Measurements from ENCODE around the gene SLC4A11.
A peak's percentile ranks its signal among the peaks of the same experiment; 100 is the strongest.

Gene SLC4A11
- total RNA-seq: 0.35 to 0.78 (median 0.77) reads per million in 3 donors

DNA sequence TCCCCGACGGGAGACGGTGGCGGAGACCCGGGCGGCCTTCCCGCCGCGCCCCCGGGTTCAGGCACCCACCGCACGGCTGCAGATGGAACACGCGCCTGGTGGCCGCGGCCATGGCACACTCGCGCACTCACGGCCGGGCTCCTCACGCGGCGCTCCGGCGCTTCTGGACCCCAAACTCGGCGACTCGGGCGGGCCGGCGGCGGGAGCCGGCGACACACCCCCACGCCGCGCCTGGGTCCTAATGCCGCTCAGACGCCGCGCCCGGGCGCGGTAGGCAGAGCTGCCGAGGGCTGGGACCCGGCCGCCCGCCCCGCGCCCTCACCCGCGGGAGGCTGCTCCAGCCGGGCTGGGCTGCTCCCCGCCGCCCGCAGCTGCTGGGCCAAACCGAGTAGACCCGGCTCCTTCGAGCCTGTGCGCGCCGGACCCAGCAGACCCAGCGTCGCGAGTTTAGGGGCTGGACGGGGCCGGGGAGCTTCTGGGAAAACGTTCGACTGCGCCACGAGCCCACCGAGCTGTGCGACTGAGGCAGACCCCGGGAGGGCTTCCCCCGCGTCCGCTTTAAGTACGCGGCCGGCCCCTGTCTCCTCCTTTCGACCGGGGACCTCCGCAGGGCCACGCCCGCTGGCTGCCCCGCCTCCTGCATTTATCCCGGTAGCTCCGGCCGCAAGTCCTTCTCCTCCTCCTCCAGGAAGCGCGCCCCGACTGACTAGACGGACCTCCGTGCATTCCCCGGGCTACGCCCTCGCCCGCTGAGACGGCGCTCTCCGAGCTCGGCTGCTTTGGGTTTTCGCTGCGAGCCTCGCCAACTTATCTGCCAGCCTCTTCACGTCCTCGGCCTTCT, at the start of gene SLC4A11:
TSS of gene SLC4A11 (minus strand) at position 165 of the 841 bp plus-strand sequence. CDS start at position 112, 53 bp downstream.
- Histone ChIP-seq H3K36me3 (ENCODE audit: control insufficient read depth, insufficient read depth, low read length) (no peaks in the 10 kb centered on the region), H3K4me3 (ENCODE audit: insufficient read depth, low read depth, low read length, poor library complexity, severe bottlenecking) (peak within 1 kb of the TSS; percentile 86), H3K4me1 (ENCODE audit: control insufficient read depth, insufficient read depth, low read length, poor library complexity, severe bottlenecking) (peaks cover 13% of the 10 kb centered on the region), H3K27ac (ENCODE audit: insufficient read depth, low read length, poor library complexity, severe bottlenecking) (no peak within 1 kb of the TSS), H3K9me3 (ENCODE audit: control insufficient read depth, low read length) (no peaks in the 10 kb centered on the region), H3K27me3 (replicated peaks; ENCODE audit: control insufficient read depth, insufficient read depth, low read length, poor library complexity, severe bottlenecking) (peaks cover 14% of the 10 kb centered on the region)
- peak in 1 of 3 donors; percentile 11 for DNase-seq

DNA sequence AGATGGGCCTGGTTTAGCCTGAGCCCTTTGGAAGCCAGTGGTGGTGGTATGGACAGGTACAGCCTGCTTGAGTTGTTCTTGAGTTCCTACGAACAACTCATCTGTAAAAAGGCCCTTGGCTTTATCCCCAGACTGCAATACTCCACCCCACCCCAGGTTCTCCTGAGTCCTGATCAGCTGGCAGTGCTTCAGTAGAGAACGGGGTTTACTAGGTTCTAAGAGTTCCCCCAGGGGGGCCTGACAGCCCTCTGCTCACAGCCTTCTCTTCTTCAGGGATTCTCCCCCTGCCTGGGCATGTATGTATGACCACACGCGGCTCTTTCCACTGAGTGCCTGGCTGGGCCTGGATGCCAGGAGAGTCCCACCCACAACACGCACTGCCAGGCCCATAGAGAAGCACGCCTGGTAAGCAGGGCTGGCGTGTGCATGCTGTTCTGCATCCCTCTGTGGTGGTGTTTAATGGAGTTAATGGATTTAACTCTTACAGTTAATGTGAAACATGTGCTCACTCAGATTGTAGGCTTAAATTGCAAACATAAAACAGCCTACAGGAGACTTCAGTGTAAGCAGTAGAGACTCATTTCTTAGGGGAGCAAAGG, 44.3 kb upstream of the SLC4A11 start:
- H3K4me3 ChIP-seq (ENCODE audit: insufficient read depth, low read depth, low read length, poor library complexity, severe bottlenecking): no peak overlapping the region
- H3K36me3 ChIP-seq (ENCODE audit: control insufficient read depth, insufficient read depth, low read length): peaks cover 11% of the 10 kb centered on the region
- no peak overlapping the region for H3K27ac ChIP-seq (ENCODE audit: insufficient read depth, low read length, poor library complexity, severe bottlenecking)
- H3K27me3 ChIP-seq (replicated peaks; ENCODE audit: control insufficient read depth, insufficient read depth, low read length, poor library complexity, severe bottlenecking): no peaks in the 10 kb centered on the region
- H3K9me3 ChIP-seq (ENCODE audit: control insufficient read depth, low read length): no peaks in the 10 kb centered on the region
- no peaks in the 10 kb centered on the region for H3K4me1 ChIP-seq (ENCODE audit: control insufficient read depth, insufficient read depth, low read length, poor library complexity, severe bottlenecking)
- DNase-seq: no peak

DNA sequence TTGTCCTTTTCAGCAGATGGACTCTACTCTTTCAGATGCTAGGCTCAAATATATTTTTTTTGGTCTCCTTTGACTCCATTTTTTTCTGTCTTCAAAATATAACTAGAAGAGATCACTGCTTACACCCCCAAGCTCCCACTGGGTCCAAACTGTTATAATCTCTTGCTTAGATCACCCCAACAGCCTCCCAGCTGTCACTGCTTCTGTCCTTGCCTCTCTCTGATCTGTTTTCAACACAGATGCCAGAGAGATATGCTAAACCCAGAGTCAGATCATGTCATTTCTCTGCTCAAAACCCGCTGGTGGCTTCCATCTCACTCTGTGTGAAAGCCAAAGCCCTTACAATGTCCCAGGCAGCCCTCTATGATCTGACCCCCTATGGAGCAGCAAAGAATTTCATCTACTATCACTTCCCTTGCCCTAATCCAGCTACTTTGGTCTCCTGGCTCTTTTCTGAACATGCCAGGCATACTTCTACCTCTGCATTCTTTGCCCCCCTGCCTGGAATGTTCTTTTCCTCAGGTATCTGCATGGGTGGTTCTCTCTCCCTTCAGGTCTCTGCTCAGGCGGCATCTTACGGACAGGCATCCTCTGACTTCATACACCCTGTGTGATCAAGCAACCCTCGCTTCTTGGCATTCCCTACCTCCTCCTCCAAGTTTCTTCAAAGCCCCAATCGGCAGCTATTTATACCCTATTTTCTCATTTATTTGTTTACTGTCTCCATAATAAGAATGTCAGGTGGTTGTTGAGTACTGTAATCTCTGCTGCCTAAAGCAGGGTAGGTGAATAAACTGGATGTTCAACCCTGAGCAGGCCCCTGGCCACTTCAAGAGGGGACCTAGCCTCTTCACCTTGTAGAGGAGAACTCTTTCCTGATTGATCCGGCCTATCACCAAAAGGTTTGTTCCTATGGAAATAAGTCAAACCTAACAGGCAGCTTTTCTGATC, 43.6 kb upstream of the SLC4A11 start:
- Histone ChIP-seq H3K4me1 (ENCODE audit: control insufficient read depth, insufficient read depth, low read length, poor library complexity, severe bottlenecking) (no peaks in the 10 kb centered on the region), H3K9me3 (ENCODE audit: control insufficient read depth, low read length) (no peaks in the 10 kb centered on the region), H3K27ac (ENCODE audit: insufficient read depth, low read length, poor library complexity, severe bottlenecking) (no peak overlapping the region), H3K27me3 (replicated peaks; ENCODE audit: control insufficient read depth, insufficient read depth, low read length, poor library complexity, severe bottlenecking) (no peaks in the 10 kb centered on the region), H3K36me3 (ENCODE audit: control insufficient read depth, insufficient read depth, low read length) (peaks cover 16% of the 10 kb centered on the region), H3K4me3 (ENCODE audit: insufficient read depth, low read depth, low read length, poor library complexity, severe bottlenecking) (no peak overlapping the region)
- no peak for DNase-seq

DNA sequence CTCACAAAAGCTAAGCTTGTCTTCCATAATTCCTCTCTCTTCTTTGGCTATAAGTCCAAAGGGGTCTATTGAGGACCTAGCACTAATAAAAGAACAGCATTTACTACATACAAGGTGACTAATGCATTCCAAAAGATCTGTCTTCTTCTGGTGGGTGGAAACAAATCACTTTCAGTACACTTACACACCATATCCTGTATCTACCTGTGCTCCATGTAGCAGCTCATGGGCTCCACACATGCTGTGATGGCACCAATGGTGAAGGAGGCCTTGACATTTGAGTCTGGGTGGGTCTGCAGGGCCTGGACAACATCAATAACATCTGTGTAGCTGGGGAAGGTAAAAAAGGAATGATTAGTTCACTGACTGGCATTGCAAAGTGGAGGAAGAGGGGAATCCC, 42.4 kb upstream of the SLC4A11 start:
- no peak overlapping the region for H3K4me3 ChIP-seq (ENCODE audit: insufficient read depth, low read depth, low read length, poor library complexity, severe bottlenecking)

DNA sequence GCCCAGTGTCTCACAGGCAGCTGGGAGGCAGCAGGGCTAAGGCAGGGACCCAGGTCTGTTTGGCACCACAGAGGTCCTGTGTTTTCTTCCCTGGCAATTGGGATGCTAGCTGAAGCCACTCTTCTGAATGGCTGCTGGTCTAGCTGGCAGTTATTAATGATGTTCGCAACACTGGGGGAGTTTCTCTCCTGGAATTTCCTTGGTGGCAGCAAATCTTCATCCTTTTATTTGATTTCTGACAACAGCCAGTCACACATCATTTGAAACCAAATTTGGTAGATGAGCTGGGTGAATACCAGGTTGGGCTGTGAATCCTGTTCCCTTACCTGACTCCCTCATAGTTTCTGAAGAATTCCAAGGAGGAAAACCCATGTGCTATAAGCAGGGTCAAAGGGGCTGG, 40.8 kb upstream of the SLC4A11 start:
- Histone ChIP-seq H3K27ac (ENCODE audit: insufficient read depth, low read length, poor library complexity, severe bottlenecking) (no peak overlapping the region), H3K9me3 (ENCODE audit: control insufficient read depth, low read length) (no peaks in the 10 kb centered on the region), H3K27me3 (replicated peaks; ENCODE audit: control insufficient read depth, insufficient read depth, low read length, poor library complexity, severe bottlenecking) (no peaks in the 10 kb centered on the region), H3K4me3 (ENCODE audit: insufficient read depth, low read depth, low read length, poor library complexity, severe bottlenecking) (no peak overlapping the region), H3K36me3 (ENCODE audit: control insufficient read depth, insufficient read depth, low read length) (peaks cover 20% of the 10 kb centered on the region), H3K4me1 (ENCODE audit: control insufficient read depth, insufficient read depth, low read length, poor library complexity, severe bottlenecking) (no peaks in the 10 kb centered on the region)
- DNase-seq: no peak

More for the DNA sequence above, 42.4 kb upstream of the SLC4A11 start:
- Histone ChIP-seq H3K9me3 (ENCODE audit: control insufficient read depth, low read length) (no peaks in the 10 kb centered on the region), H3K27ac (ENCODE audit: insufficient read depth, low read length, poor library complexity, severe bottlenecking) (no peak overlapping the region), H3K36me3 (ENCODE audit: control insufficient read depth, insufficient read depth, low read length) (peaks cover 17% of the 10 kb centered on the region), H3K4me1 (ENCODE audit: control insufficient read depth, insufficient read depth, low read length, poor library complexity, severe bottlenecking) (no peaks in the 10 kb centered on the region), H3K27me3 (replicated peaks; ENCODE audit: control insufficient read depth, insufficient read depth, low read length, poor library complexity, severe bottlenecking) (no peaks in the 10 kb centered on the region)
- no peak for DNase-seq

DNA sequence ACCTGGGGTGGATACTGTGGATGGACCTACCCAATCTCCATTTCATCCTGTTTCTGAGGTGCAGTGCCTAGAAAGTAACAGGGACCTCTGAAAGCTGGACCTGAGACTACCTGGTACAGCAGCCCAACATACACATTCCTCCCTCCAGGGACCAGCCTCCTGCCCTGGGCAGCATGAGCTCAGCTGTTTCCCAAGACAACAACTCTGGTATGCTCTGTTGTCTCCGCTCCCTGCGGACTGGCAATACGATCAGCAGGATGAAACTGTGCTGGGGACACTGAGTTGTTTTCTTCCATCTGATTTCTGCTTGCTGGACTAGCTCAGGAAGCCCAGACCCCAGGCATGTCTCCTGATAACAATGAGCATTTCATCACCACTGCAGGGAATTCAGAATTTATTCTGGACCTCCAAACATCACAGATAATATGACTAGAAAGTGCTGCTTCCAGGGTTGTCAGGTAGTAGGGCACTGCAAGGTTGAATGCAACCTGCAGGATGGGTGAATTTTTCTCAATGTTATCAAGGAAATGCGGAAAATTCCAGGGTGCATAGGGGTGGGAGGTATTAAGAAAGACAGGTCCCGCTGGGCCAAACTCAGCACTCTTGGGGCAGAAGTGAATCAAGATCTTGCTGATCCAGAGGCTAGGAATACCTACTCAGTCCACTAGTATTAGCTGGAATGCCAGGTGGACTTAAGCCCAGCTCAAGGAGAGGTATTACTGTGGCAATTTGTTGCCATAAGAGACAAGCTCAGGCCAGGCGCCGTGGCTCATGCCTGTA, 38.9 kb upstream of the SLC4A11 start:
- Histone ChIP-seq H3K4me1 (ENCODE audit: control insufficient read depth, insufficient read depth, low read length, poor library complexity, severe bottlenecking) (no peaks in the 10 kb centered on the region), H3K27me3 (replicated peaks; ENCODE audit: control insufficient read depth, insufficient read depth, low read length, poor library complexity, severe bottlenecking) (no peaks in the 10 kb centered on the region), H3K9me3 (ENCODE audit: control insufficient read depth, low read length) (no peaks in the 10 kb centered on the region), H3K27ac (ENCODE audit: insufficient read depth, low read length, poor library complexity, severe bottlenecking) (no peak overlapping the region), H3K4me3 (ENCODE audit: insufficient read depth, low read depth, low read length, poor library complexity, severe bottlenecking) (no peak overlapping the region), H3K36me3 (ENCODE audit: control insufficient read depth, insufficient read depth, low read length) (peaks cover 20% of the 10 kb centered on the region)
- DNase-seq: no peak

DNA sequence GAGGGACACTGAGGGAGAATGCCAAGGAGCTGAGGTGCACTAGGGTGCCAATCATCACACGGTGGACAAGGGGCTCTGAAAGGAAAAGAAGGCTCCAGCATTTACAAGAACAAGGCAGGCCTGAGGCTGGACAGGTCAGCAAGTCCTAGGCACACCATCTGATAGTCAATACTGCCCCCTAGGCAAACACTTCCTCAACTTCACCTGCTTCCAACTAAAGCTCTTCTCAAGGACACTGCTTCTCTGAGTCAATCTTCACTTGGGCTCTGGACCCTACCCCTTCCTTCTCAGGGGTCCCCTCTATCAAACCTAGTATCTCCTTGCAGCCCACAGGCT, 37.7 kb upstream of the SLC4A11 start:
- no peak overlapping the region for H3K4me3 ChIP-seq (ENCODE audit: insufficient read depth, low read depth, low read length, poor library complexity, severe bottlenecking)
- no peaks in the 10 kb centered on the region for H3K4me1 ChIP-seq (ENCODE audit: control insufficient read depth, insufficient read depth, low read length, poor library complexity, severe bottlenecking)
- no peaks in the 10 kb centered on the region for H3K9me3 ChIP-seq (ENCODE audit: control insufficient read depth, low read length)
- no peak for DNase-seq
- peaks cover 20% of the 10 kb centered on the region for H3K36me3 ChIP-seq (ENCODE audit: control insufficient read depth, insufficient read depth, low read length)
- no peaks in the 10 kb centered on the region for H3K27me3 ChIP-seq (replicated peaks; ENCODE audit: control insufficient read depth, insufficient read depth, low read length, poor library complexity, severe bottlenecking)
- H3K27ac ChIP-seq (ENCODE audit: insufficient read depth, low read length, poor library complexity, severe bottlenecking): no peak overlapping the region

DNA sequence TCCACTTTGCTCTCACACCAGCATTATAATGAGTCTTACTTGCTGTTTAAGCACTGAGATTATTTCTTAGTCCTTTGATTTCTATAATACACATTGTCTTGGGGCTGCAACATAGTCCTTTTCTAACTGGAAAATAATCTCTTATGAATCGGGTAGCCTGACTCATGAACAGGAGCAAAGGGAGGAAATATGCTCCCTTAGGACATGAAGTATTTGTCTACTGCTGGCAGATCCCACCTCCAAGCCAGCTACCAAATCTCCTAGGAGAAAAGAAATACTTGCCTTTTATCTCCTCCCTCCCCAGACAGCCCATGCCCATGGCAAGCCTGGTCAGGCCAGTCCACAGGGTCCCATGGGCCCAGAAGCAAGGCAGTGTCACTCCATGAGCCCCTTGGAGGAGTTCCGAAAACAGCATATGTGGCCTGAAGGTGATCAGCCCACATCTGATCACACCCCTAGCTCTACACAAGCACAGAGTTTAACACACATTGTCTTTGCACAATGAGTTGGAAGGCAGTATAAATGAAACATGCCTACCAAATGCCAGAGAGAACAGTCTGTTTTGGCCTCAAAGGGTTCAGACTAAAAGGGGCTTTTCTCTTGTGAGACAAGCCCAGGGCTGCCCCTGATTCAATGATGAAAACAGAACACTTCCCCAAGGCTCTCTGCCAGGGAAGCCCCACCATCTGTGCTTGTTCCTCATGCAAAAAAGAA, 37.1 kb upstream of the SLC4A11 start:
- no peaks in the 10 kb centered on the region for H3K4me1 ChIP-seq (ENCODE audit: control insufficient read depth, insufficient read depth, low read length, poor library complexity, severe bottlenecking)
- H3K27ac ChIP-seq (ENCODE audit: insufficient read depth, low read length, poor library complexity, severe bottlenecking): no peak overlapping the region
- H3K4me3 ChIP-seq (ENCODE audit: insufficient read depth, low read depth, low read length, poor library complexity, severe bottlenecking): no peak overlapping the region
- no peaks in the 10 kb centered on the region for H3K27me3 ChIP-seq (replicated peaks; ENCODE audit: control insufficient read depth, insufficient read depth, low read length, poor library complexity, severe bottlenecking)
- H3K9me3 ChIP-seq (ENCODE audit: control insufficient read depth, low read length): no peaks in the 10 kb centered on the region
- peaks cover 20% of the 10 kb centered on the region for H3K36me3 ChIP-seq (ENCODE audit: control insufficient read depth, insufficient read depth, low read length)
- no peak for DNase-seq

Data from effector memory CD4-positive, alpha-beta T cell (primary cell).